A549 (cell line): ENCODE results near the gene ANKRD29.

Source experiments
- CBX8 ChIP-seq: fragments of 200-600 bp; sonication (generic); IDR thresholded peaks from 2 replicates; pipeline ENCODE4 v1.6.1; 2016
- CTCF ChIP-seq: fragments of >200 bp; sonication (Bioruptor Twin); formaldehyde crosslinking; IDR thresholded peaks from 3 replicates; pipeline ENCODE4 v1.5.1; 2016
- HEYL ChIP-seq: fragments of 250-450 bp; sonication (Bioruptor Pico); IDR thresholded peaks from 2 replicates; pipeline ENCODE4 v1.8.0; 2021; ENCODE audit warnings: mild to moderate bottlenecking, moderate library complexity
- JUN ChIP-seq, 2 experiments: fragments of >200 bp; sonication (Bioruptor Twin); formaldehyde crosslinking; IDR thresholded peaks; 2 replicates in 1 of 2; 3 replicates in 1 of 2; pipeline ENCODE4 v1.6.1; 2016 to 2017
- JUNB ChIP-seq: fragments of >200 bp; sonication (Bioruptor Twin); formaldehyde crosslinking; IDR thresholded peaks from 2 replicates; pipeline ENCODE4 v1.6.1; 2016
- KDM1A ChIP-seq: fragments of 200-600 bp; sonication (generic); IDR thresholded peaks from 2 replicates; pipeline ENCODE4 v1.6.1; 2016; ENCODE audit warnings: low read depth, mild to moderate bottlenecking
- PHF8 ChIP-seq: fragments of 200-600 bp; sonication (generic); IDR thresholded peaks from 2 replicates; pipeline ENCODE4 v1.6.1; 2016; ENCODE audit warnings: low read depth, mild to moderate bottlenecking, antibody characterized with exemption, moderate library complexity, borderline replicate concordance

GRCh38 chr18:23675896-23676295, 13.2 kb upstream of the ANKRD29 start:
- no peak for TF ChIP-seq CTCF
- TF ChIP-seq CBX8, result no peak
- no peak for TF ChIP-seq HEYL
- TF ChIP-seq JUNB, result no peak
- no peak for TF ChIP-seq JUN (IDR thresholded peaks at IDR 0.05)
- no peak for TF ChIP-seq KDM1A
- TF ChIP-seq PHF8, result no peak
